B cell (primary cell): Measurements from ENCODE around the gene TREH. TPM values are rescaled to one million over a fixed set of nuclear protein-coding genes. Genes with fewer than 3 reads are reported as not detected.

ENCODE experiments used
- ATAC-seq: fragments of 200-7000 bp; cut with Tn5 transposase; one replicate; pipeline ENCODE4 v1.10.0; 2021; ENCODE audit warnings: low read depth, mild to moderate bottlenecking, moderate number of reproducible peaks, moderate library complexity
- CTCF ChIA-PET: fragments of 350-600 bp; sonication (Branson Sonifier 250); formaldehyde crosslinking; loops from one replicate; lab custom pipeline; 2021; ENCODE audit warnings: antibody characterized with exemption, inconsistent platforms; lab: Charles Lee
- POLR2A ChIA-PET: fragments of 350-600 bp; sonication (Branson Sonifier 250); formaldehyde crosslinking; loops from one replicate; lab custom pipeline; 2021; ENCODE audit warnings: antibody characterized with exemption; lab: Charles Lee
- DNase-seq: peaks from one replicate; pipeline ENCODE4 v3.0.0; 2013
- H2AFZ ChIP-seq: 2 replicates; pipeline ENCODE4 v1.6.1; 2012; ENCODE audit warnings: mild to moderate bottlenecking, low read depth, low read length; ENCODE audit not compliant: insufficient read depth, poor library complexity, severe bottlenecking
- H3K27ac ChIP-seq, 2 donors: 1 replicate in 1 of 2; 2 replicates in 1 of 2; pipeline ENCODE4 v1.5.1; 2012 to 2013; ENCODE audit warnings: low read length in 2 of 2, mild to moderate bottlenecking in 2 of 2, moderate library complexity in 1 of 2
- H3K27me3 ChIP-seq, 4 experiments: fragments of 200-600 bp in 1 of 4; sonication (generic) in 1 of 4; replicated peaks in 1 of 4; 1 replicate in 2 of 4; 2 replicates in 2 of 4; pipeline versions ENCODE4 v1.6.1 to v1.7.0; 2013 to 2016; ENCODE audit warnings: low read length in 3 of 4, mild to moderate bottlenecking in 2 of 4, mixed read lengths in 1 of 4, moderate library complexity in 1 of 4; ENCODE audit not compliant: insufficient read depth in 4 of 4, control insufficient read depth in 3 of 4; ENCODE audit errors: control extremely low read depth in 1 of 4
- H3K36me3 ChIP-seq, 2 experiments: replicated peaks in 1 of 2; 1 replicate in 1 of 2; 2 replicates in 1 of 2; pipeline versions ENCODE4 v1.6.1 to v1.7.1; 2013; ENCODE audit warnings: low read length in 1 of 2; ENCODE audit not compliant: insufficient read depth in 2 of 2, control insufficient read depth in 1 of 2; ENCODE audit errors: control extremely low read depth in 1 of 2, extremely low read depth in 1 of 2
- H3K4me1 ChIP-seq, 2 donors: fragments of 200-600 bp in 1 of 2; sonication (generic) in 1 of 2; 1 replicate in 1 of 2; 2 replicates in 1 of 2; pipeline versions ENCODE4 v1.5.1 to v1.6.1; 2013 to 2017; ENCODE audit warnings: low read length in 2 of 2; ENCODE audit not compliant: control insufficient read depth in 2 of 2, insufficient read depth in 2 of 2
- H3K4me2 ChIP-seq: replicated peaks from 2 replicates; pipeline ENCODE3; 2012; ENCODE audit warnings: mild to moderate bottlenecking, low read depth, low read length; ENCODE audit not compliant: poor library complexity, severe bottlenecking
- H3K4me3 ChIP-seq, 5 experiments: fragments of 200-600 bp in 1 of 5; sonication (generic) in 1 of 5; 1 replicate in 3 of 5; 2 replicates in 2 of 5; pipeline versions ENCODE4 v1.5.1 to v1.7.0; 2011 to 2016; ENCODE audit warnings: low read length in 4 of 5, mild to moderate bottlenecking in 4 of 5, low read depth in 2 of 5, control low read depth in 1 of 5, moderate library complexity in 1 of 5; ENCODE audit not compliant: insufficient read depth in 1 of 5; ENCODE audit errors: control extremely low read depth in 1 of 5, extremely low read depth in 1 of 5
- H3K79me2 ChIP-seq: fragments of 200-600 bp; sonication (generic); one replicate; pipeline ENCODE4 v1.6.0; 2016; ENCODE audit warnings: low read length; ENCODE audit not compliant: control insufficient read depth, insufficient read depth
- H3K9ac ChIP-seq: fragments of 200-600 bp; sonication (generic); 2 replicates; pipeline ENCODE4 v1.6.1; 2017; ENCODE audit warnings: mild to moderate bottlenecking, low read length, moderate library complexity
- H3K9me3 ChIP-seq, 3 donors: one replicate each; pipeline versions ENCODE4 v1.6.1 to v1.7.1; 2013; ENCODE audit warnings: low read length in 2 of 3; ENCODE audit not compliant: control insufficient read depth in 2 of 3, insufficient read depth in 1 of 3; ENCODE audit errors: control extremely low read depth in 1 of 3
- H4K20me1 ChIP-seq: 2 replicates; pipeline ENCODE4 v1.6.0; 2012; ENCODE audit warnings: mild to moderate bottlenecking, low read length; ENCODE audit not compliant: insufficient read depth, control insufficient read depth, poor library complexity, severe bottlenecking
- H3K27ac Mint-ChIP-seq: one replicate; pipeline ENCODE4 v1.8.0; 2021; ENCODE audit warnings: mixed read lengths
- H3K27me3 Mint-ChIP-seq: one replicate; pipeline ENCODE4 v1.8.0; 2021; ENCODE audit warnings: mixed read lengths
- H3K4me1 Mint-ChIP-seq: one replicate; pipeline ENCODE4 v1.8.0; 2021; ENCODE audit warnings: mixed read lengths
- H3K4me3 Mint-ChIP-seq: one replicate; pipeline ENCODE4 v1.8.0; 2021; ENCODE audit warnings: mixed read lengths
- H3K9me3 Mint-ChIP-seq: one replicate; pipeline ENCODE4 v1.8.0; 2022; ENCODE audit warnings: mixed read lengths; ENCODE audit not compliant: insufficient read depth
- EZH2 ChIP-seq: IDR thresholded peaks from 2 replicates; pipeline ENCODE4 v1.6.1; 2012; ENCODE audit warnings: borderline replicate concordance, low read depth, mild to moderate bottlenecking, moderate library complexity, low read length; ENCODE audit not compliant: insufficient read depth, poor library complexity, severe bottlenecking
- WGBS: methylation state at CpG from one replicate; pipeline ENCODE4 v1.1.5; 2013; ENCODE audit warnings: missing lambda C conversion rate; ENCODE audit not compliant: insufficient coverage; 5-methylcytosine and 5-hydroxymethylcytosine counted together
- intact Hi-C: fragments of 100-400 bp; cut with micrococcal nuclease; formaldehyde crosslinking; loops from one replicate; pipeline ENCODE4 v1.10.0; 2022
- polyA plus RNA-seq: library from polyadenylated mRNA; depleted of rRNA; stranded (reverse); fragments of >200 nt; gene quantifications from 2 replicates; pipeline ENCODE4 v1.2.3, GENCODE V29; 2012
- total RNA-seq, 2 donors: library from RNA; stranded (reverse); fragments of 120-200 nt in 1 of 2; gene quantifications; 1 replicate in 1 of 2; 2 replicates in 1 of 2; pipeline versions ENCODE4 v1.2.3 to v1.2.4, GENCODE V29; 2013 to 2022
- TF ChIP-seq, protein P1 (sequence below): fragments of 200-600 bp; IDR thresholded peaks from one replicate; pipeline ENCODE4 v1.8.0; 2022; ENCODE audit warnings: antibody characterized with exemption, mild to moderate bottlenecking

The TREH gene
- total and polyA plus RNA-seq, 2 donors (not counting 1 experiment from before 2014, with no cell fraction given) = not detected

DNA sequence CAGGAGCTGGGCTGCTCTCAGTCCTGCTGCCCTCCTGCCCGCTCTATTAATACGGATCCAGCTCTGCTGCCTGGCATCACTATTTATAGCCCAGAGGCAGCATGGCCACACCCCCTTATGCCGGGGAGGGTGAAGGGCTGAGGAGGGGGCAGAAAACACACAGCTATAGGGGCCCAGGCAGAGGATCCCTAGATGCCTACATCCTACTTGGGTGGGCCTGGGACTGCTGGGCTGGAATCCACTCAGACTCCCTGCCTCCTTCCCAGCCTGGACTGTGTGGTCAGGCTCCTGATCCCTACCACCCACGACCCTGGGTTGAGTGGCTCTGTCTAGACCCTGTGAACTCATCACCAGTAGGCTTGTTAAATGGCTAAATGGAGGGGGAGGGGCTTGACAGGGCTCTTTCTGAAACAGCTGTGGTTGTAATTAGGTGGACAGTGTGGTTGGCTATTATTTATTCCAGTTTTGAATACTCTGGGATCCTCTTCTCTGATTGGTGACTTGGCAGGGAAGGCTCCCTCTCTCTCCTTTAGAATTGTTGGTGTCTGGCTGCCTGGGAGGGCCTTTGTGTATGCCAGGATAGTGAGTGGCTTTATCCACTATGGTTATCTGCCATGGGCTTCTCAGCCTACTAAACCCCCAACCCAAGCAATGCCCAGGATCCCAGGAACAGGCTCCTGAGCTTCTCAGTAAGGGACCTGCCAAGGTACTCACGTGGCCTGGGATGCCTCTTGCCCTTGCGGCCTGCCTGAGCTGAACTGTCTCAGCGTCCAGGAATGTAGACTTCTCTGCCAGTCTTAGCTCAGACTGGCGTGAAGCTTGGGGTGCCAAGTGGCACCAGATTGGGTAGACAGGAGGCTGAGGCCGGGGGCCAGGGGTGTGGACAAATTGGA is 56.8 kb downstream of the TREH start:
- Histone ChIP-seq H3K4me3 (no peak overlapping the region), H3K27me3 (peaks cover 0 to 25% (median 12%) of the 10 kb centered on the region in 4 experiments), H3K9ac (no peak overlapping the region), H3K27ac (no peak overlapping the region), H2AFZ (no peak overlapping the region), H3K4me1 (peaks cover 8 to 12% of the 10 kb centered on the region in 2 donors), H3K4me2 (no peak overlapping the region), H4K20me1 (no peaks in the 10 kb centered on the region), H3K79me2 (no peaks in the 10 kb centered on the region), H3K9me3 (no peaks in the 10 kb centered on the region), H3K36me3 (no peaks in the 10 kb centered on the region)
- no peak for TF ChIP-seq EZH2
- TF ChIP-seq, protein P1, sequence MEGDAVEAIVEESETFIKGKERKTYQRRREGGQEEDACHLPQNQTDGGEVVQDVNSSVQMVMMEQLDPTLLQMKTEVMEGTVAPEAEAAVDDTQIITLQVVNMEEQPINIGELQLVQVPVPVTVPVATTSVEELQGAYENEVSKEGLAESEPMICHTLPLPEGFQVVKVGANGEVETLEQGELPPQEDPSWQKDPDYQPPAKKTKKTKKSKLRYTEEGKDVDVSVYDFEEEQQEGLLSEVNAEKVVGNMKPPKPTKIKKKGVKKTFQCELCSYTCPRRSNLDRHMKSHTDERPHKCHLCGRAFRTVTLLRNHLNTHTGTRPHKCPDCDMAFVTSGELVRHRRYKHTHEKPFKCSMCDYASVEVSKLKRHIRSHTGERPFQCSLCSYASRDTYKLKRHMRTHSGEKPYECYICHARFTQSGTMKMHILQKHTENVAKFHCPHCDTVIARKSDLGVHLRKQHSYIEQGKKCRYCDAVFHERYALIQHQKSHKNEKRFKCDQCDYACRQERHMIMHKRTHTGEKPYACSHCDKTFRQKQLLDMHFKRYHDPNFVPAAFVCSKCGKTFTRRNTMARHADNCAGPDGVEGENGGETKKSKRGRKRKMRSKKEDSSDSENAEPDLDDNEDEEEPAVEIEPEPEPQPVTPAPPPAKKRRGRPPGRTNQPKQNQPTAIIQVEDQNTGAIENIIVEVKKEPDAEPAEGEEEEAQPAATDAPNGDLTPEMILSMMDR = no peak
- POLR2A ChIA-PET = interaction anchor here (0.6 to 1.0 kb wide), 2 partner anchors 10 to 312 kb away, joined by 3 read pairs; no protein-coding TSS in a partner anchor
- 76% methylated on average over 5 of the region's 9 CpGs for WGBS
- H3K27ac Mint-ChIP-seq = no peak overlapping the region
- DNase-seq = no peak
- no peak for ATAC-seq
- H3K4me1 Mint-ChIP-seq = peaks cover 14% of the 10 kb centered on the region
- no peaks in the 10 kb centered on the region for H3K9me3 Mint-ChIP-seq
- H3K4me3 Mint-ChIP-seq = no peak overlapping the region
- intact Hi-C loops = no loop called here
- H3K27me3 Mint-ChIP-seq = peaks cover 34% of the 10 kb centered on the region
- CTCF ChIA-PET = interaction anchor here (0.5 kb wide), 1 partner anchor 411 kb away, joined by 5 read pairs; no protein-coding TSS in a partner anchor
